ENCODE measurements around the gene ITIH1. TPM values are rescaled to one million over a fixed set of nuclear protein-coding genes. Genes with fewer than 3 reads are reported as not detected.

Gene ITIH1
- total and polyA plus RNA-seq, 9 of the 15 experiments (the other 6 are each of a cell fraction or from before 2014, with no cell fraction given) = 0.31 TPM; not detected in 8

DNA sequence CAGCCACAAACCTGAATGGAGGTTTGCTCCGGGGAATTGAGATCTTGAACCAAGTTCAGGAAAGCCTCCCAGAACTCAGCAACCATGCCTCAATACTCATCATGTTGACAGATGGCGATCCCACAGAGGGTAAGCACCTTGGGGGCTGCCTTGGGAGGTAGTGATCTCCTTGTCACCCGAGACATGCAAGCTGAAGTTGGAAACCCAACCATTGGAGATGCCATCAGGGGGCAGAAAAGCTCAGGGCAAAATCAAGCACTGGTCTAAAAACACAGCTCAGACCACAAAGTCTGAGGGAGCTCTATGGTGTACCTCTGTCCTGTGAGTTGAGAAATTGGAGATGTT, 5.8 kb downstream of the ITIH1 start:
- WGBS (ENCODE audit: insufficient coverage, low coverage, missing lambda C conversion rate) = 0% methylated on average over 3 of the region's 3 CpGs
- Histone ChIP-seq H3K9me1 (ENCODE audit: control insufficient read depth, insufficient read depth, low read length) (no peaks in the 10 kb centered on the region), H3K9ac (ENCODE audit: insufficient read depth in 1 of 2, low read depth in 2 of 2, low read length in 2 of 2) (no peak overlapping the region), H3K36me3 (ENCODE audit: control insufficient read depth, insufficient read depth, low read length) (no peaks in the 10 kb centered on the region), H3K4me3 (no peak overlapping the region), H3K27ac (ENCODE audit: extremely low read depth, low read depth, low read length) (no peak overlapping the region), H4K20me1 (replicated peaks; ENCODE audit: control insufficient read depth, insufficient read depth, low read length) (no peaks in the 10 kb centered on the region), H3K4me2 (ENCODE audit: insufficient read depth, low read length) (no peak overlapping the region), H3K9me3 (replicated peaks; ENCODE audit: control insufficient read depth, insufficient read depth, low read depth, low read length) (no peaks in the 10 kb centered on the region), H3K27me3 (ENCODE audit: control insufficient read depth in 2 of 2, insufficient read depth in 2 of 2, low read length in 2 of 2) (peaks cover 0 to 35% of the 10 kb centered on the region in 2 experiments; a peak in 2 of 5 replicates), H3K79me2 (ENCODE audit: control insufficient read depth, insufficient read depth, low read length) (no peaks in the 10 kb centered on the region), H3K4me1 (replicated peaks in 1 of 2; ENCODE audit: control insufficient read depth in 2 of 2, insufficient read depth in 2 of 2, low read length in 2 of 2) (peaks cover 0 to 3% of the 10 kb centered on the region in 2 experiments; a peak in 1 of 5 replicates), H2AFZ (ENCODE audit: low read depth, low read length) (no peak overlapping the region)
- intact Hi-C loops (cut with micrococcal nuclease) (no loop called here), in situ Hi-C loops (cut with MboI) (no loop called here)
- DNase-seq (ENCODE audit: extremely low read depth in 1 of 4, low spot score in 3 of 4) = no peak
- ChIA-PET CTCF (ENCODE audit: low intra/inter-chr PET ratio) (no interaction called here), POLR2A (interaction anchor here (0.7 to 1.0 kb wide), 2 partner anchors 9 to 12 kb away, joined by 3 read pairs; partner anchors contain the start of gene NEK4)
- no peak for FAIRE-seq
- ATAC-seq = no peak
- no TSS peak for BruUV-seq (replicated peaks)
- TF ChIP-seq MTA3 (IDR thresholded peaks at IDR 0.05; ENCODE audit: borderline replicate concordance) (no peak), ZNF347 (CRISPR knock-in tag; IDR thresholded peaks at IDR 0.05; ENCODE audit: low read depth) (no peak), NFRKB (IDR thresholded peaks at IDR 0.05; ENCODE audit: low read depth) (no peak), ETV5 (CRISPR knock-in tag; IDR thresholded peaks at IDR 0.05; ENCODE audit: low read depth) (no peak), THRA (IDR thresholded peaks at IDR 0.05) (no peak), NCOA6 (IDR thresholded peaks at IDR 0.05) (no peak), STAG1 (CRISPR knock-in tag; IDR thresholded peaks at IDR 0.05; ENCODE audit: borderline replicate concordance) (no peak), TEAD4 (IDR thresholded peaks at IDR 0.05; ENCODE audit: low read length) (no peak), TEAD4 (CRISPR knock-in tag; IDR thresholded peaks at IDR 0.05; ENCODE audit: borderline replicate concordance) (no peak), ZNF79 (CRISPR knock-in tag; IDR thresholded peaks at IDR 0.05; ENCODE audit: low read depth) (no peak), CBFB (CRISPR knock-in tag; IDR thresholded peaks at IDR 0.05) (no peak), ZNF740 (CRISPR knock-in tag; IDR thresholded peaks at IDR 0.05) (no peak), ZNF740 (tag; IDR thresholded peaks at IDR 0.05) (no peak)
- TF ChIP-seq, protein P1, sequence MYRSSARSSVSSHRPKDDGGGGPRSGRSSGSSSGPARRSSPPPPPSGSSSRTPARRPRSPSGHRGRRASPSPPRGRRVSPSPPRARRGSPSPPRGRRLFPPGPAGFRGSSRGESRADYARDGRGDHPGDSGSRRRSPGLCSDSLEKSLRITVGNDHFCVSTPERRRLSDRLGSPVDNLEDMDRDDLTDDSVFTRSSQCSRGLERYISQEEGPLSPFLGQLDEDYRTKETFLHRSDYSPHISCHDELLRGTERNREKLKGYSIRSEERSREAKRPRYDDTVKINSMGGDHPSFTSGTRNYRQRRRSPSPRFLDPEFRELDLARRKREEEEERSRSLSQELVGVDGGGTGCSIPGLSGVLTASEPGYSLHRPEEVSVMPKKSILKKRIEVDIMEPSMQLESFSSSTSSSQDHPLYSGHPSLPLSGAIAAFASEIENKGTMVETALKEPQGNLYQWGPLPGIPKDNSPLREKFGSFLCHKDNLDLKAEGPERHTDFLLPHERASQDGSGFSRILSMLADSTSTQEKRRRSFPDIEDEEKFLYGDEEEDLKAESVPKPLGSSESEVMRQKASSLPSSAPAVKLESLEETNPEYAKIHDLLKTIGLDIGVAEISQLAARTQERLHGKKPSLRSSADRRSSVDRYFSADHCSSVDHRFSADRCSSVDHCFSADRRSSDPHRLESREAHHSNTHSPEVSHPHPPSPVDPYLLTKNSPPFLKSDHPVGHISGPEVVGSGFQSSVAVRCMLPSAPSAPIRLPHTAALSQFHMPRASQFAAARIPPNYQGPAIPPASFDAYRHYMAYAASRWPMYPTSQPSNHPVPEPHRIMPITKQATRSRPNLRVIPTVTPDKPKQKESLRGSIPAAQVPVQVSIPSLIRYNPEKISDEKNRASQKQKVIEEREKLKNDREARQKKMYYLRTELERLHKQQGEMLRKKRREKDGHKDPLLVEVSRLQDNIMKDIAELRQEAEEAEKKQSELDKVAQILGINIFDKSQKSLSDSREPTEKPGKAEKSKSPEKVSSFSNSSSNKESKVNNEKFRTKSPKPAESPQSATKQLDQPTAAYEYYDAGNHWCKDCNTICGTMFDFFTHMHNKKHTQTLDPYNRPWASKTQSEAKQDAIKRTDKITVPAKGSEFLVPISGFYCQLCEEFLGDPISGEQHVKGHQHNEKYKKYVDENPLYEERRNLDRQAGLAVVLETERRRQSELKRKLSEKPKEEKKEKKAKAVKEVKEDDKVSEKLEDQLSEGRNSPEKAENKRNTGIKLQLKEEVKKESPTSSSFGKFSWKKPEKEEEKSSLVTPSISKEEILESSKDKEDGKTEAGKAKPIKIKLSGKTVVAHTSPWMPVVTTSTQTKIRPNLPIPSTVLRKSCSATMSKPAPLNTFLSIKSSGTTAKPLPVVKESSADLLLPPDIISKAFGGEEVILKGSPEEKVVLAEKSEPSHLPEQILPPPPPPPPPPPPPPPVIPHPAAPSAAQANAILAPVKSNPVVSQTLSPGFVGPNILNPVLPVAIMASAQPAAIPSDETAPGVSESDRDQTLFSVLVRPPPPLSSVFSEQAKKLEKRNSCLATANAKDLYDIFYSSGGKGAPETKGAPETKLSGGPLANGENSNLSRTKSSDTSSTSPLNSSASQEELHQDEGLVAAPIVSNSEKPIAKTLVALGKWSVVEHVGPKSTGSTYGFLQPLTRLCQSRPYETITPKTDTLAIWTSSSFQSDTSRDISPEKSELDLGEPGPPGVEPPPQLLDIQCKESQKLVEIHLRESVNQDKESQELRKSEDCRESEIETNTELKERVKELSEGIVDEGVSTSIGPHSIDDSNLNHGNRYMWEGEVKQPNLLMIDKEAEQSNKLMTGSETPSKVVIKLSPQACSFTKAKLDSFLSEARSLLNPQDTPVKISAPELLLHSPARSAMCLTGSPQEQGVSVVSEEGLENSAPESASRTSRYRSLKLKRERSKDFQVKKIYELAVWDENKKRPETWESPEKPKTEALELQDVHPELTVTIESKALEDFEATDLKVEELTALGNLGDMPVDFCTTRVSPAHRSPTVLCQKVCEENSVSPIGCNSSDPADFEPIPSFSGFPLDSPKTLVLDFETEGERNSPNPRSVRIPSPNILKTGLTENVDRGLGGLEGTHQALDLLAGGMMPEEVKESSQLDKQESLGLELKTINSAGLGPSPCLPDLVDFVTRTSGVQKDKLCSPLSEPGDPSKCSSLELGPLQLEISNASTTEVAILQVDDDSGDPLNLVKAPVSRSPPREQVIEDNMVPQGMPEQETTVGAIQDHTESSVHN (IDR thresholded peaks at IDR 0.05; ENCODE audit: borderline replicate concordance in 1 of 2, low read depth in 1 of 2) = no peak
